Measurements from ENCODE around the gene HSPB7. TPM values are rescaled to one million over a fixed set of nuclear protein-coding genes. Genes with fewer than 3 reads are reported as not detected.
"Not testable (repeated sequence)": the region's sequence is repeated elsewhere in the genome, so short reads cannot be mapped to it uniquely, and the experiment has no call there.

The HSPB7 gene
- total RNA-seq, 4 donors from 2014 or later, result 1.9 to 7.0 (median 3.3) TPM

- no CpG with 5 or more reads among the region's 5 CpGs for WGBS
- no peak overlapping the region for H3K27ac ChIP-seq
- TF ChIP-seq CTCF (IDR thresholded peaks at IDR 0.05) (no peak), EP300 (IDR thresholded peaks at IDR 0.05) (no peak), POLR2AphosphoS5 (IDR thresholded peaks at IDR 0.05) (no peak), POLR2A (IDR thresholded peaks at IDR 0.05) (no peak)
Measured at GRCh38 chr1:16043950-16044349, 26.1 kb upstream of the HSPB7 start.

GRCh38 chr1:16043521-16043920, 25.7 kb upstream of the HSPB7 start, which contains the start of gene CLCNKB:
TSS of gene CLCNKB (plus strand) at chr1:16043782. CDS start at chr1:16044493, 711 bp downstream.
- Histone ChIP-seq H3K36me3 (no peaks in the 10 kb centered on the region), H3K27me3 (no peaks in the 10 kb centered on the region), H3K9me3 (no peaks in the 10 kb centered on the region), H3K27ac (no peak within 1 kb of the TSS), H3K4me3 (no peak within 1 kb of the TSS), H3K4me1 (peaks cover 6% of the 10 kb centered on the region)
- 65% methylated on average over 7 of the region's 7 CpGs for WGBS
- no peak for DNase-seq (ENCODE audit: low spot score in 2 of 2)
- no peak for TF ChIP-seq CTCF (IDR thresholded peaks at IDR 0.05)
- TF ChIP-seq POLR2AphosphoS5 (IDR thresholded peaks at IDR 0.05), result no peak
- TF ChIP-seq POLR2A (IDR thresholded peaks at IDR 0.05), result no peak
- TF ChIP-seq EP300 (IDR thresholded peaks at IDR 0.05), result no peak

More at GRCh38 chr1:16043950-16044349, 26.1 kb upstream of the HSPB7 start:
- Histone ChIP-seq H3K27me3 (no peaks in the 10 kb centered on the region), H3K4me1 (peaks cover 10% of the 10 kb centered on the region), H3K36me3 (no peaks in the 10 kb centered on the region), H3K4me3 (no peak overlapping the region), H3K9me3 (no peaks in the 10 kb centered on the region)
- DNase-seq (ENCODE audit: low spot score in 2 of 2), result no peak

- H3K36me3 ChIP-seq; H3K4me3 ChIP-seq; H3K9me3 ChIP-seq; DNase-seq (ENCODE audit: low spot score in 2 of 2); H3K27me3 ChIP-seq; H3K4me1 ChIP-seq; H3K27ac ChIP-seq: not testable (repeated sequence)
- 86% methylated on average over 5 of the region's 9 CpGs for WGBS
Measured at GRCh38 chr1:16042654-16043053, 24.8 kb upstream of the HSPB7 start.

GRCh38 chr1:16042096-16042495, 24.3 kb upstream of the HSPB7 start:
- H3K27me3 ChIP-seq, result no peaks in the 10 kb centered on the region
- H3K4me1 ChIP-seq, result no peaks in the 10 kb centered on the region
- WGBS, result 66% methylated on average over 4 of the region's 9 CpGs
- H3K9me3 ChIP-seq, result no peaks in the 10 kb centered on the region
- no peak overlapping the region for H3K4me3 ChIP-seq
- H3K27ac ChIP-seq, result no peak overlapping the region
- H3K36me3 ChIP-seq, result no peaks in the 10 kb centered on the region
- TF ChIP-seq EP300 (IDR thresholded peaks at IDR 0.05) (no peak), POLR2A (IDR thresholded peaks at IDR 0.05) (no peak), CTCF (IDR thresholded peaks at IDR 0.05) (no peak), POLR2AphosphoS5 (IDR thresholded peaks at IDR 0.05) (no peak)
- DNase-seq (ENCODE audit: low spot score in 2 of 2), result no peak

- Histone ChIP-seq H3K27ac (no peak overlapping the region), H3K36me3 (no peaks in the 10 kb centered on the region), H3K4me3 (no peak overlapping the region), H3K9me3 (no peaks in the 10 kb centered on the region), H3K27me3 (no peaks in the 10 kb centered on the region), H3K4me1 (no peaks in the 10 kb centered on the region)
- DNase-seq (ENCODE audit: low spot score in 2 of 2), result no peak
- 64% methylated on average over 7 of the region's 8 CpGs for WGBS
- TF ChIP-seq EP300 (IDR thresholded peaks at IDR 0.05) (no peak), POLR2A (IDR thresholded peaks at IDR 0.05) (no peak), CTCF (IDR thresholded peaks at IDR 0.05) (no peak), POLR2AphosphoS5 (IDR thresholded peaks at IDR 0.05) (no peak)
Measured at GRCh38 chr1:16041200-16041599, 23.4 kb upstream of the HSPB7 start.

GRCh38 chr1:16039871-16040270, 22.0 kb upstream of the HSPB7 start:
- not testable (repeated sequence) for H3K36me3 ChIP-seq; H3K27me3 ChIP-seq; DNase-seq (ENCODE audit: low spot score in 2 of 2); H3K4me3 ChIP-seq; H3K4me1 ChIP-seq; H3K9me3 ChIP-seq; H3K27ac ChIP-seq
- 78% methylated on average over 8 of the region's 8 CpGs for WGBS
